ENCODE results near the gene MDN1.
A peak's percentile ranks its signal among the peaks of the same experiment; 100 is the strongest.
"Not testable (repeated sequence)": the region's sequence is repeated elsewhere in the genome, so short reads cannot be mapped to it uniquely, and the experiment has no call there.

The MDN1 gene

GRCh38 chr6:89660981-89661380, 158.6 kb downstream of the MDN1 start:
- no peak for DNase-seq (ENCODE audit: low read depth in 2 of 2)

- no peak for DNase-seq (ENCODE audit: low read depth in 2 of 2)
These were observed 162.0 kb downstream of the MDN1 start for GRCh38 chr6:89657445-89658158.

- DNase-seq (ENCODE audit: low read depth in 2 of 2) = no peak
These were observed 164.5 kb downstream of the MDN1 start for GRCh38 chr6:89655122-89655521.

GRCh38 chr6:89650579-89650978, 169.0 kb downstream of the MDN1 start:
- no peak for DNase-seq (ENCODE audit: low read depth in 2 of 2)

GRCh38 chr6:89649682-89650081, 169.9 kb downstream of the MDN1 start:
- DNase-seq (ENCODE audit: low read depth in 2 of 2) = no peak

- no peak for DNase-seq (ENCODE audit: low read depth in 2 of 2)
These were observed 174.7 kb downstream of the MDN1 start for GRCh38 chr6:89644864-89645263.

GRCh38 chr6:89643406-89643805, 176.2 kb downstream of the MDN1 start:
- no peak for DNase-seq (ENCODE audit: low read depth in 2 of 2)

GRCh38 chr6:89642956-89643355, 176.6 kb downstream of the MDN1 start:
- DNase-seq (ENCODE audit: low read depth in 2 of 2) = no peak

- not testable (repeated sequence) for DNase-seq (ENCODE audit: low read depth in 2 of 2)
These were observed 178.0 kb downstream of the MDN1 start for GRCh38 chr6:89641581-89641980.

- no peak for DNase-seq (ENCODE audit: low read depth in 2 of 2)
These were observed 178.8 kb downstream of the MDN1 start for GRCh38 chr6:89640804-89641203.

GRCh38 chr6:89638320-89639195, 181.0 kb downstream of the MDN1 start, which contains the start of gene LYRM2:
LYRM2 (minus strand) TSS chr6:89638747; CDS start chr6:89638716, 31 bp downstream.
- DNase-seq (ENCODE audit: low read depth in 2 of 2) = peak; percentile 80 to 82

- DNase-seq (ENCODE audit: low read depth in 2 of 2) = no peak
These were observed 181.7 kb downstream of the MDN1 start for GRCh38 chr6:89637960-89638319.

- DNase-seq (ENCODE audit: low read depth in 2 of 2) = not testable (repeated sequence)
These were observed 183.2 kb downstream of the MDN1 start for GRCh38 chr6:89636412-89636811.

GRCh38 chr6:89630488-89630887, 189.1 kb downstream of the MDN1 start:
- DNase-seq (ENCODE audit: low read depth in 2 of 2) = no peak

- no peak for DNase-seq (ENCODE audit: low read depth in 2 of 2)
These were observed 195.8 kb downstream of the MDN1 start for GRCh38 chr6:89623749-89624148.

GRCh38 chr6:89619567-89619966, 200.0 kb downstream of the MDN1 start:
- no peak for DNase-seq (ENCODE audit: low read depth in 2 of 2)

- DNase-seq (ENCODE audit: low read depth in 2 of 2) = no peak
These were observed 201.6 kb downstream of the MDN1 start for GRCh38 chr6:89618026-89618425.

GRCh38 chr6:89616531-89616930, 203.1 kb downstream of the MDN1 start:
- no peak for DNase-seq (ENCODE audit: low read depth in 2 of 2)

GRCh38 chr6:89615882-89616281, 203.7 kb downstream of the MDN1 start:
- no peak for DNase-seq (ENCODE audit: low read depth in 2 of 2)

- DNase-seq (ENCODE audit: low read depth in 2 of 2) = no peak
These were observed 205.8 kb downstream of the MDN1 start for GRCh38 chr6:89613790-89614189.

- no peak for DNase-seq (ENCODE audit: low read depth in 2 of 2)
These were observed 207.5 kb downstream of the MDN1 start for GRCh38 chr6:89612121-89612520.

GRCh38 chr6:89611666-89612065, 207.9 kb downstream of the MDN1 start:
- no peak for DNase-seq (ENCODE audit: low read depth in 2 of 2)

GRCh38 chr6:89610149-89610642, 209.4 kb downstream of the MDN1 start:
- DNase-seq (ENCODE audit: low read depth in 2 of 2) = peak; percentile 49 to 62

Data from stimulated activated CD8-positive, alpha-beta memory T cell treated with anti-CD3 and anti-CD28 coated beads, Interleukin-15, amount 100 ng/mL, for 4 hours (primary cell).